ENCODE results near the gene ALK.

DNA sequence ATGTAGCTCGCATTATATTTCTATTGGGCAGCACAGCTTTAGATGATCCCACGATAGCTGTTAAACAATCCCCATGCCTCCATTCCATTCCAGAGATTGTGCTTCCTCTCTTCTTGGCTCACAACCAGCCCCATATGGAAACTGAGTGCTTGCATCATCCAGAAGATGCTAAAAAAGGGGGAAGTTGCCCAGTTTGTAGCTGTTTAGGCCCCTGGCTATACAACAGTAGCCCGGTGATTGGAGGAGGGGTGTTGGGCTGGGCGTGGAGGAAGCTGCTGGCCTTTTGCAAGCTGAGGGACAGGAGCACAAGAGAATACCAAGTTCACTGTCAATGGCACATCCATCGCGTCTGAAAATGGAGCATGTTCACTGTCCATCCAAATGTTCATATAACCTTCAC is 360.2 kb downstream of the ALK start:
- TF ChIP-seq, protein P1, sequence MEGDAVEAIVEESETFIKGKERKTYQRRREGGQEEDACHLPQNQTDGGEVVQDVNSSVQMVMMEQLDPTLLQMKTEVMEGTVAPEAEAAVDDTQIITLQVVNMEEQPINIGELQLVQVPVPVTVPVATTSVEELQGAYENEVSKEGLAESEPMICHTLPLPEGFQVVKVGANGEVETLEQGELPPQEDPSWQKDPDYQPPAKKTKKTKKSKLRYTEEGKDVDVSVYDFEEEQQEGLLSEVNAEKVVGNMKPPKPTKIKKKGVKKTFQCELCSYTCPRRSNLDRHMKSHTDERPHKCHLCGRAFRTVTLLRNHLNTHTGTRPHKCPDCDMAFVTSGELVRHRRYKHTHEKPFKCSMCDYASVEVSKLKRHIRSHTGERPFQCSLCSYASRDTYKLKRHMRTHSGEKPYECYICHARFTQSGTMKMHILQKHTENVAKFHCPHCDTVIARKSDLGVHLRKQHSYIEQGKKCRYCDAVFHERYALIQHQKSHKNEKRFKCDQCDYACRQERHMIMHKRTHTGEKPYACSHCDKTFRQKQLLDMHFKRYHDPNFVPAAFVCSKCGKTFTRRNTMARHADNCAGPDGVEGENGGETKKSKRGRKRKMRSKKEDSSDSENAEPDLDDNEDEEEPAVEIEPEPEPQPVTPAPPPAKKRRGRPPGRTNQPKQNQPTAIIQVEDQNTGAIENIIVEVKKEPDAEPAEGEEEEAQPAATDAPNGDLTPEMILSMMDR (conservative IDR thresholded peaks at IDR 0.05; ENCODE audit: low read depth in 2 of 2), result no peak
- no peak for TF ChIP-seq POLR2AphosphoS5 (IDR thresholded peaks at IDR 0.05; ENCODE audit: low read depth)
- TF ChIP-seq JUNB (IDR thresholded peaks at IDR 0.05; ENCODE audit: unreplicated experiment), result no peak
- no peak for TF ChIP-seq EZH2 (IDR thresholded peaks at IDR 0.05; ENCODE audit: low read depth, unreplicated experiment)
- no peak for TF ChIP-seq CREB1 (CRISPR knock-in tag; IDR thresholded peaks at IDR 0.05; ENCODE audit: low read depth)
- no peak for TF ChIP-seq EZH2phosphoT487 (IDR thresholded peaks at IDR 0.05; ENCODE audit: unreplicated experiment)
- TF ChIP-seq, protein P2, sequence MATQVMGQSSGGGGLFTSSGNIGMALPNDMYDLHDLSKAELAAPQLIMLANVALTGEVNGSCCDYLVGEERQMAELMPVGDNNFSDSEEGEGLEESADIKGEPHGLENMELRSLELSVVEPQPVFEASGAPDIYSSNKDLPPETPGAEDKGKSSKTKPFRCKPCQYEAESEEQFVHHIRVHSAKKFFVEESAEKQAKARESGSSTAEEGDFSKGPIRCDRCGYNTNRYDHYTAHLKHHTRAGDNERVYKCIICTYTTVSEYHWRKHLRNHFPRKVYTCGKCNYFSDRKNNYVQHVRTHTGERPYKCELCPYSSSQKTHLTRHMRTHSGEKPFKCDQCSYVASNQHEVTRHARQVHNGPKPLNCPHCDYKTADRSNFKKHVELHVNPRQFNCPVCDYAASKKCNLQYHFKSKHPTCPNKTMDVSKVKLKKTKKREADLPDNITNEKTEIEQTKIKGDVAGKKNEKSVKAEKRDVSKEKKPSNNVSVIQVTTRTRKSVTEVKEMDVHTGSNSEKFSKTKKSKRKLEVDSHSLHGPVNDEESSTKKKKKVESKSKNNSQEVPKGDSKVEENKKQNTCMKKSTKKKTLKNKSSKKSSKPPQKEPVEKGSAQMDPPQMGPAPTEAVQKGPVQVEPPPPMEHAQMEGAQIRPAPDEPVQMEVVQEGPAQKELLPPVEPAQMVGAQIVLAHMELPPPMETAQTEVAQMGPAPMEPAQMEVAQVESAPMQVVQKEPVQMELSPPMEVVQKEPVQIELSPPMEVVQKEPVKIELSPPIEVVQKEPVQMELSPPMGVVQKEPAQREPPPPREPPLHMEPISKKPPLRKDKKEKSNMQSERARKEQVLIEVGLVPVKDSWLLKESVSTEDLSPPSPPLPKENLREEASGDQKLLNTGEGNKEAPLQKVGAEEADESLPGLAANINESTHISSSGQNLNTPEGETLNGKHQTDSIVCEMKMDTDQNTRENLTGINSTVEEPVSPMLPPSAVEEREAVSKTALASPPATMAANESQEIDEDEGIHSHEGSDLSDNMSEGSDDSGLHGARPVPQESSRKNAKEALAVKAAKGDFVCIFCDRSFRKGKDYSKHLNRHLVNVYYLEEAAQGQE (IDR thresholded peaks at IDR 0.05; ENCODE audit: unreplicated experiment), result no peak
- TF ChIP-seq, protein P3, sequence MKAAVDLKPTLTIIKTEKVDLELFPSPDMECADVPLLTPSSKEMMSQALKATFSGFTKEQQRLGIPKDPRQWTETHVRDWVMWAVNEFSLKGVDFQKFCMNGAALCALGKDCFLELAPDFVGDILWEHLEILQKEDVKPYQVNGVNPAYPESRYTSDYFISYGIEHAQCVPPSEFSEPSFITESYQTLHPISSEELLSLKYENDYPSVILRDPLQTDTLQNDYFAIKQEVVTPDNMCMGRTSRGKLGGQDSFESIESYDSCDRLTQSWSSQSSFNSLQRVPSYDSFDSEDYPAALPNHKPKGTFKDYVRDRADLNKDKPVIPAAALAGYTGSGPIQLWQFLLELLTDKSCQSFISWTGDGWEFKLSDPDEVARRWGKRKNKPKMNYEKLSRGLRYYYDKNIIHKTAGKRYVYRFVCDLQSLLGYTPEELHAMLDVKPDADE (IDR thresholded peaks at IDR 0.05), result no peak
